Posterior cingulate gyrus (tissue), 11 donors: Measurements from ENCODE around the gene WDPCP.
"Not testable (repeated sequence)": the region's sequence is repeated elsewhere in the genome, so short reads cannot be mapped to it uniquely, and the experiment has no call there.

Experiments
- DNase-seq, 10 donors: peaks; one replicate each; pipeline versions ENCODE4 v3.0.0 to v3.0.0-alpha.2; 2020 to 2021; ENCODE audit warnings: mixed read lengths in 3 of 10
- intact Hi-C: fragments of 100-400 bp; cut with DNase I; formaldehyde crosslinking; loops from one replicate; pipeline ENCODE4 v1.15.1; 2023

WDPCP gene

GRCh38 chr2:63484481-63484880, 103.8 kb downstream of the WDPCP start:
- intact Hi-C loops = loop anchor here (2.0 kb wide), 1 partner anchor 694 kb away; no protein-coding TSS in a partner anchor
- DNase-seq = no peak

GRCh38 chr2:63477686-63478085, 110.6 kb downstream of the WDPCP start:
- DNase-seq = no peak
- intact Hi-C loops = no loop called here

GRCh38 chr2:63469313-63469712, 119.0 kb downstream of the WDPCP start:
- DNase-seq, intact Hi-C loops: not testable (repeated sequence)

- intact Hi-C loops = no loop called here
- DNase-seq = no peak
These were observed 122.6 kb downstream of the WDPCP start for GRCh38 chr2:63465633-63466032.

- intact Hi-C loops = no loop called here
- DNase-seq = no peak
These were observed 125.1 kb downstream of the WDPCP start for GRCh38 chr2:63463142-63463541.

GRCh38 chr2:63446658-63447057, 141.6 kb downstream of the WDPCP start:
- intact Hi-C loops = no loop called here
- DNase-seq = no peak

GRCh38 chr2:63444565-63445288, 143.6 kb downstream of the WDPCP start:
- no peak for DNase-seq
- intact Hi-C loops = no loop called here

- DNase-seq = no peak
- intact Hi-C loops = no loop called here
These were observed 147.7 kb downstream of the WDPCP start for GRCh38 chr2:63440612-63441011.

- intact Hi-C loops = no loop called here
- no peak for DNase-seq
These were observed 150.1 kb downstream of the WDPCP start for GRCh38 chr2:63438181-63438580.

GRCh38 chr2:63436488-63436887, 151.8 kb downstream of the WDPCP start:
- no peak for DNase-seq
- intact Hi-C loops = no loop called here

- intact Hi-C loops = no loop called here
- no peak for DNase-seq
These were observed 153.2 kb downstream of the WDPCP start for GRCh38 chr2:63435070-63435469.

GRCh38 chr2:63434024-63435001, 154.0 kb downstream of the WDPCP start:
- intact Hi-C loops = no loop called here
- DNase-seq = no peak

GRCh38 chr2:63432373-63432772, 155.9 kb downstream of the WDPCP start:
- intact Hi-C loops = no loop called here
- no peak for DNase-seq

- DNase-seq = no peak
- intact Hi-C loops = no loop called here
These were observed 162.7 kb downstream of the WDPCP start for GRCh38 chr2:63425606-63426005.

- intact Hi-C loops = no loop called here
- DNase-seq = no peak
These were observed 163.2 kb downstream of the WDPCP start for GRCh38 chr2:63425079-63425416.

- intact Hi-C loops = no loop called here
- peak in 1 of 10 donors; percentile 36 for DNase-seq
These were observed 163.8 kb downstream of the WDPCP start for GRCh38 chr2:63424329-63425078.

- no peak for DNase-seq
- intact Hi-C loops = no loop called here
These were observed 165.7 kb downstream of the WDPCP start for GRCh38 chr2:63422556-63422955.

GRCh38 chr2:63408530-63408929, 179.7 kb downstream of the WDPCP start:
- intact Hi-C loops = no loop called here
- peak in 1 of 10 donors; percentile 29 for DNase-seq

- DNase-seq = no peak
- intact Hi-C loops = no loop called here
These were observed 181.6 kb downstream of the WDPCP start for GRCh38 chr2:63406641-63407040.

GRCh38 chr2:63403820-63404219, 184.5 kb downstream of the WDPCP start:
- DNase-seq = no peak
- intact Hi-C loops = no loop called here

GRCh38 chr2:63402889-63403288, 185.4 kb downstream of the WDPCP start:
- intact Hi-C loops, DNase-seq: not testable (repeated sequence)
